Left ventricle myocardium inferior (tissue), 1 donor: Measurements from ENCODE around the gene PSMC5. TPM values are rescaled to one million over a fixed set of nuclear protein-coding genes. Genes with fewer than 3 reads are reported as not detected.
"Not testable (repeated sequence)": the region's sequence is repeated elsewhere in the genome, so short reads cannot be mapped to it uniquely, and the experiment has no call there.

Experiments used
- DNase-seq: peaks from one replicate; pipeline ENCODE4 v3.0.0-alpha.2; 2020
- H3K27ac ChIP-seq: fragments of 200-600 bp; replicated peaks from 2 replicates; pipeline ENCODE4 v1.8.0; 2021
- H3K27me3 ChIP-seq: fragments of 200-600 bp; 2 replicates; pipeline ENCODE4 v1.8.0; 2021; ENCODE audit warnings: low read depth
- H3K36me3 ChIP-seq: fragments of 200-600 bp; 2 replicates; pipeline ENCODE4 v1.8.0; 2021
- H3K4me1 ChIP-seq: fragments of 200-600 bp; 2 replicates; pipeline ENCODE4 v1.8.0; 2021
- H3K4me3 ChIP-seq: fragments of 200-600 bp; 2 replicates; pipeline ENCODE4 v1.8.0; 2021; ENCODE audit warnings: mild to moderate bottlenecking, moderate library complexity
- H3K9me3 ChIP-seq: fragments of 200-600 bp; replicated peaks from 2 replicates; pipeline ENCODE4 v1.8.0; 2021
- intact Hi-C: fragments of 100-400 bp; cut with micrococcal nuclease; formaldehyde crosslinking; loops from one replicate; pipeline ENCODE4 v1.11.0; 2022
- total RNA-seq: library from RNA; stranded (reverse); fragmentation: NEBNext Ultra II Directional; extraction: Animal tissue kit (Norgen Biotek cat#: 25700); gene quantifications from one replicate; pipeline ENCODE4 v1.2.1, GENCODE V29; 2021
- TF ChIP-seq, protein P1 (sequence below): fragments of 200-600 bp; IDR thresholded peaks from 2 replicates; pipeline ENCODE4 v1.8.0; 2021; ENCODE audit warnings: antibody characterized with exemption, mild to moderate bottlenecking, borderline replicate concordance
- donor health status: DM: no; HTN: yes; CAD: no; lungs with severe emphysema.

PSMC5 gene
- total RNA-seq, 1 donor from 2014 or later: 115 TPM

DNA sequence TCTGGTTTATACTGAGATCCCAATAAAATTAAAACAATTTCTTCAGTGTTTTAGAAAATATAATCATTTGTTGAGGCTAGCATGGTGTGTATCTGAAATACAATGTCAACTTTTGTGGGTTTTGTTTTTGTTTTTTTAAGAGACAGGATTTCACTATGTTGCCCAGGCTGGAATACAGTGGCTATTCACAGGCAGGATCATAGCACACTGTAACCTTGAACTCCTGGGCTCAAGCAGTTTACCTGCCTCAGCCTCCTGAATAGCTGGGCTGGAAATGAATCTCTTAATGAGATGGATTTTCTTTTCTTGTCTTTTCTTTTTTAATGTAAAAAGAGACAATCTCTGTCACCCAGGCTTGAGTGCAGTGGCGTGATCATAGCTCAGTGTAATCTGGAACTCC is 41.1 kb upstream of the PSMC5 start:
- no peak overlapping the region for H3K27ac ChIP-seq
- peaks cover 15% of the 10 kb centered on the region for H3K4me1 ChIP-seq
- intact Hi-C loops: no loop called here
- DNase-seq: no peak
- H3K4me3 ChIP-seq: no peak overlapping the region
- no peaks in the 10 kb centered on the region for H3K9me3 ChIP-seq
- no peaks in the 10 kb centered on the region for H3K27me3 ChIP-seq
- H3K36me3 ChIP-seq: peaks cover 43% of the 10 kb centered on the region
- TF ChIP-seq, protein P1, sequence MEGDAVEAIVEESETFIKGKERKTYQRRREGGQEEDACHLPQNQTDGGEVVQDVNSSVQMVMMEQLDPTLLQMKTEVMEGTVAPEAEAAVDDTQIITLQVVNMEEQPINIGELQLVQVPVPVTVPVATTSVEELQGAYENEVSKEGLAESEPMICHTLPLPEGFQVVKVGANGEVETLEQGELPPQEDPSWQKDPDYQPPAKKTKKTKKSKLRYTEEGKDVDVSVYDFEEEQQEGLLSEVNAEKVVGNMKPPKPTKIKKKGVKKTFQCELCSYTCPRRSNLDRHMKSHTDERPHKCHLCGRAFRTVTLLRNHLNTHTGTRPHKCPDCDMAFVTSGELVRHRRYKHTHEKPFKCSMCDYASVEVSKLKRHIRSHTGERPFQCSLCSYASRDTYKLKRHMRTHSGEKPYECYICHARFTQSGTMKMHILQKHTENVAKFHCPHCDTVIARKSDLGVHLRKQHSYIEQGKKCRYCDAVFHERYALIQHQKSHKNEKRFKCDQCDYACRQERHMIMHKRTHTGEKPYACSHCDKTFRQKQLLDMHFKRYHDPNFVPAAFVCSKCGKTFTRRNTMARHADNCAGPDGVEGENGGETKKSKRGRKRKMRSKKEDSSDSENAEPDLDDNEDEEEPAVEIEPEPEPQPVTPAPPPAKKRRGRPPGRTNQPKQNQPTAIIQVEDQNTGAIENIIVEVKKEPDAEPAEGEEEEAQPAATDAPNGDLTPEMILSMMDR: no peak

GRCh38 chr17:63786971-63787711 is 40.1 kb upstream of the PSMC5 start:
- Histone ChIP-seq H3K36me3 (peaks cover 52% of the 10 kb centered on the region), H3K4me3 (no peak overlapping the region), H3K27me3 (no peaks in the 10 kb centered on the region), H3K9me3 (no peaks in the 10 kb centered on the region), H3K27ac (no peak overlapping the region), H3K4me1 (peaks cover 12% of the 10 kb centered on the region)
- intact Hi-C loops: no loop called here
- DNase-seq: no peak
- TF ChIP-seq, protein P1: no peak

- Histone ChIP-seq H3K36me3 (peaks cover 82% of the 10 kb centered on the region), H3K27ac (no peak overlapping the region), H3K9me3 (no peaks in the 10 kb centered on the region), H3K4me1 (no peaks in the 10 kb centered on the region), H3K27me3 (no peaks in the 10 kb centered on the region), H3K4me3 (no peak overlapping the region)
- DNase-seq: no peak
- TF ChIP-seq, protein P1: no peak
- intact Hi-C loops: no loop called here
Observed at GRCh38 chr17:63790057-63790456, 37.2 kb upstream of the PSMC5 start.

GRCh38 chr17:63792055-63792729 is 35.0 kb upstream of the PSMC5 start:
- intact Hi-C loops: no loop called here
- TF ChIP-seq, protein P1: no peak
- DNase-seq: no peak

DNA sequence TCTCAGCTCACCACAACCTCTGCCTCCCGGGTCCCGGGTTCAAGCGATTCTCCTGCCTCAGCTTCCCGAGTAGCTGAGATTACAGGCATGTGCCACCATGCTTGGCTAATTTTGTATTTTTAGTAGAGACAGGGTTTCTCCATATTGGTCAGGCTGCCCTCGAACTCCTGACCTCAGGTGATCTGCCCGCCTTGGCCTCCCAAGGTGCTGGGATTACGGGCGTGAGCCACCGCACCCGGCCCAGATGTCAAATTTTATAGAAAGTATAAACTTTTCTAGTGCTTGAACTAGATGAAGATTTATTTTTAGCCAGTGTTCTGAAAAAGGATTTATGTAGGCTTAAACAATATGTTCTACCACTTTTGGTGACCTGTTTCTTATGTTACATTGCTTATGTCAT is 30.9 kb upstream of the PSMC5 start:
- H3K27ac ChIP-seq, H3K9me3 ChIP-seq, DNase-seq, H3K4me1 ChIP-seq, intact Hi-C loops, H3K4me3 ChIP-seq, H3K27me3 ChIP-seq: not testable (repeated sequence)
- peaks cover 100% of the 10 kb centered on the region for H3K36me3 ChIP-seq

More at GRCh38 chr17:63792055-63792729, 35.0 kb upstream of the PSMC5 start:
- Histone ChIP-seq H3K36me3 (peaks cover 100% of the 10 kb centered on the region), H3K27ac (no peak overlapping the region), H3K27me3 (no peaks in the 10 kb centered on the region), H3K9me3 (no peaks in the 10 kb centered on the region), H3K4me3 (no peak overlapping the region), H3K4me1 (no peaks in the 10 kb centered on the region)

- Histone ChIP-seq H3K9me3 (no peaks in the 10 kb centered on the region), H3K4me3 (no peak overlapping the region), H3K4me1 (no peaks in the 10 kb centered on the region), H3K36me3 (peaks cover 100% of the 10 kb centered on the region), H3K27me3 (no peaks in the 10 kb centered on the region), H3K27ac (no peak overlapping the region)
- DNase-seq: no peak
- intact Hi-C loops: no loop called here
- TF ChIP-seq, protein P1: no peak
Observed at GRCh38 chr17:63798572-63799106, 28.6 kb upstream of the PSMC5 start.
